ENCODE results near the gene FAM89A.
"Not testable (repeated sequence)": the region's sequence is repeated elsewhere in the genome, so short reads cannot be mapped to it uniquely, and the experiment has no call there.

FAM89A gene

DNA sequence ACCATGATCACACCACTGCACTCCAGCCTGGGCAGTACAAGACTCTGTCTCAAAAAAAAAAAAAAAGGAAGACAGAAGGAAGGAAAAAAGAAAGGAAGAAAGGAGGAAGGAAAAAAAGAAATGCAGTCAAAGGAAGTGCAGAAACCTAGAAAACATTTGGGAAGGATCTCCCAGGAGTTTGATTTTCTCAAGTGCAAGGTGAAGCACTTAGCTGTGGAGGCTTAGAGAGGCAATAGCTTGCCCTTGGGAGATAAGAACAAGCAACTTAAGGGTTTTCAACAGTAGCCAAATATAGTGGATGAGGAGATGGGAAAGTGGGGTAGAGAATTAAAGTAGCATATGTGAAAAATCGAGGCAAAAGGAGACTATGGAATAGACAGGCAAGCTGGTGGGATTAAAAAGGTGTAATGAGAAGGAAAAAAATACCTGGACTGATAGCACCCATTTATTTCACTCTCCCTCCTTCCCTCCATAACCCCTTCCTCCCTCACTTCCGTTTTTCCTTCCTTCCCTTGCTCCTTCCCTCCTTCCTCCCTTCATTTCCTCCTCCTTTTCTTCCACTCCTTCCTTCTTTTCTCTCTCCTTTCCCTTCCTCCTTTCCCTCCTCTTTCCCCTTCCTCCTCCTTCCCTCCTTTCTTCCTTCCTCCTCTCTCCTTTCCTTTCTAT is 6.8 kb upstream of the FAM89A start:
- no peak overlapping the region for H3K4me3 Mint-ChIP-seq
- peaks cover 5% of the 10 kb centered on the region for H3K4me1 Mint-ChIP-seq (ENCODE audit: low read depth)
- no peak overlapping the region for H3K27ac Mint-ChIP-seq
- peaks cover 8% of the 10 kb centered on the region for H3K27me3 Mint-ChIP-seq
- H3K9me3 Mint-ChIP-seq (ENCODE audit: low read depth): peaks cover 3% of the 10 kb centered on the region
- no peaks in the 10 kb centered on the region for H3K36me3 Mint-ChIP-seq

DNA sequence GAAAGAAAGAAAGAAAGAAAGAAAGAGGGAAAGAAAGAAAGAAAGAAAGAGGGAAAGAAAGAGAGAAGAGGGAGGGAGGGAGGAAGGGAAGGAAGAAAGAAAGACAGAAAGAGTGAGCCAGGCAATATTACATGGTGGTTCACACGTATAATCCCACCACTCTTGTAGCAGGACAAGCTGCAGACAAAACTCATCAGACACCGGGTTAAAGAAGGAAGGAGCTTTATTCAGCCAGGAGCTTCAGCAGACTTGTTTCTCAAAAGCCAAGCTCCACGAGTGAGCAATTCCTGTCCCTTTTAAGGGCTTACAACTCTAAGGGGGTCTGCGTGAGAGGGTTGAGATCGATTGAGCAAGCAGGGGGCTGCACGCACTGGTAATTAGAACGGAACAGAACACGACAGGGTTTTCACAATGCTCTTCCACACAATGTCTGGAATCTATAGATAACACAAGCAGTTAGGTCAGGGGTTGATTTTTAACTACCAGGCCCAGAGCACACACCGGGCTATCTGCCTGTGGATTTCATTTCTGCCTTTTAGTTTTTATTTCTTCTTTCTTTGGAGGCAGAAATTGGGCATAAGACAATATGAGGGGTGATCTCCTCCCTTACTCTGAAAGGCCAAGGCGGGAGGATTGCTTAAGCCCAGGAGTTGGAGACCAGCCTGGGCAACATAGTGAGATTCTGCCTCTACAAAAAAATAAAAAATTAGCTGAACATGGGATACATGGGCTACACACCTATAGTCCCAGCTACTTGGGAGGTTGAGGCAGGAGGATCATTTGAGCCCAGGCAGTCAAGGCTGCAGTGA is 6.1 kb upstream of the FAM89A start:
- not testable (repeated sequence) for H3K9me3 Mint-ChIP-seq (ENCODE audit: low read depth); H3K27ac Mint-ChIP-seq; H3K4me3 Mint-ChIP-seq; H3K4me1 Mint-ChIP-seq (ENCODE audit: low read depth); H3K27me3 Mint-ChIP-seq; H3K36me3 Mint-ChIP-seq

DNA sequence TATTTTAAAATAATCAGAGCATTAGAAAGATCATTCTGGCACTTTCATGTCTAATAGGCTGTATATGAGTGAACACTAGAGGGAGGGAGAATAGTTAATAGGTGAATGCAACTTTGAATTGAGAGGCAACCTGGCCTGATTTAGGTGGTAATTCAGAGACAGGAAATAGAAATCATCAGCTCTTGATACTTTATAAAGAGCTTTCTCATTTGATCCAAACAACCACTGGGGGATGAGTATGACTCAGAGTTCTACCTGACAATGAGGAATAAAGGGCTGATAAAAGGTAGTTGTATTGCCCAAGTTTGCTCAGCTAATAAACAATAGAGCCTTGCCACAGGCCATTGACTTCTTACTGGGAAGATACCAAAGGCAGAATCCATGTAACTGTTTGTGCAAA is 5.2 kb upstream of the FAM89A start:
- H3K4me1 Mint-ChIP-seq (ENCODE audit: low read depth): peaks cover 10% of the 10 kb centered on the region
- H3K27me3 Mint-ChIP-seq: peaks cover 8% of the 10 kb centered on the region
- no peaks in the 10 kb centered on the region for H3K36me3 Mint-ChIP-seq
- H3K4me3 Mint-ChIP-seq: no peak overlapping the region
- H3K27ac Mint-ChIP-seq: no peak overlapping the region
- H3K9me3 Mint-ChIP-seq (ENCODE audit: low read depth): peaks cover 3% of the 10 kb centered on the region

DNA sequence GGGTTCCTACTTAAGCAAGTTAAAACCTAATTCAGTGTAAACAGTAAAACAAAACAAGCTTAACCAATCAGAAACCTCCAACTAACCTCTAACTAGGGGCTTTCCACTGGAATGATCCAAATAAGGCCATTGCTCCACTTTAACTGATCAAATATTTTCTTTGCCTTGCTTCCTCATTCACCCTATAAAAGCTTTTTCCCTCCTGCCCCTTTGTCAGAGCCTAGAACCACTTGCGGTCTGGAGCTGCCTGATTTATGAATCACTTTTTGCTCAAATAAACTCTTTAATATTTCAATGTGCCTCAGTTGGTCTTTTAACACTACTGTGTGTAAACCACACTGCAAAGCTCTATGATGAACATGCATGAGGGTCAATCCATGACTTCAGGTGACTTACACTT is 4.5 kb upstream of the FAM89A start:
- no peaks in the 10 kb centered on the region for H3K36me3 Mint-ChIP-seq
- H3K4me1 Mint-ChIP-seq (ENCODE audit: low read depth): peaks cover 10% of the 10 kb centered on the region
- no peak overlapping the region for H3K27ac Mint-ChIP-seq
- H3K4me3 Mint-ChIP-seq: no peak overlapping the region
- peaks cover 3% of the 10 kb centered on the region for H3K9me3 Mint-ChIP-seq (ENCODE audit: low read depth)
- H3K27me3 Mint-ChIP-seq: peaks cover 8% of the 10 kb centered on the region

GRCh38 chr1:231041719-231042261 is 1.7 kb upstream of the FAM89A start:
- H3K4me3 Mint-ChIP-seq: peak overlapping the region; percentile 83
- H3K36me3 Mint-ChIP-seq: no peaks in the 10 kb centered on the region
- H3K9me3 Mint-ChIP-seq (ENCODE audit: low read depth): peaks cover 3% of the 10 kb centered on the region
- peaks cover 25% of the 10 kb centered on the region for H3K4me1 Mint-ChIP-seq (ENCODE audit: low read depth)
- H3K27me3 Mint-ChIP-seq: no peaks in the 10 kb centered on the region
- no peak overlapping the region for H3K27ac Mint-ChIP-seq

- peaks cover 32% of the 10 kb centered on the region for H3K4me1 Mint-ChIP-seq (ENCODE audit: low read depth)
- peak overlapping the region; percentile 83 for H3K4me3 Mint-ChIP-seq
- peak overlapping the region; percentile 75 for H3K27ac Mint-ChIP-seq
- H3K36me3 Mint-ChIP-seq: peaks cover 2% of the 10 kb centered on the region
- peaks cover 3% of the 10 kb centered on the region for H3K9me3 Mint-ChIP-seq (ENCODE audit: low read depth)
- H3K27me3 Mint-ChIP-seq: no peaks in the 10 kb centered on the region
These were observed 1.0 kb upstream of the FAM89A start for GRCh38 chr1:231040800-231041718.

- H3K27ac Mint-ChIP-seq: no peak overlapping the region
- H3K27me3 Mint-ChIP-seq: no peaks in the 10 kb centered on the region
- no peaks in the 10 kb centered on the region for H3K9me3 Mint-ChIP-seq (ENCODE audit: low read depth)
- H3K36me3 Mint-ChIP-seq: peaks cover 2% of the 10 kb centered on the region
- H3K4me3 Mint-ChIP-seq: peak overlapping the region; percentile 87
- H3K4me1 Mint-ChIP-seq (ENCODE audit: low read depth): peaks cover 33% of the 10 kb centered on the region
These were observed 664 bp downstream of the FAM89A start for GRCh38 chr1:231039161-231040018.

DNA sequence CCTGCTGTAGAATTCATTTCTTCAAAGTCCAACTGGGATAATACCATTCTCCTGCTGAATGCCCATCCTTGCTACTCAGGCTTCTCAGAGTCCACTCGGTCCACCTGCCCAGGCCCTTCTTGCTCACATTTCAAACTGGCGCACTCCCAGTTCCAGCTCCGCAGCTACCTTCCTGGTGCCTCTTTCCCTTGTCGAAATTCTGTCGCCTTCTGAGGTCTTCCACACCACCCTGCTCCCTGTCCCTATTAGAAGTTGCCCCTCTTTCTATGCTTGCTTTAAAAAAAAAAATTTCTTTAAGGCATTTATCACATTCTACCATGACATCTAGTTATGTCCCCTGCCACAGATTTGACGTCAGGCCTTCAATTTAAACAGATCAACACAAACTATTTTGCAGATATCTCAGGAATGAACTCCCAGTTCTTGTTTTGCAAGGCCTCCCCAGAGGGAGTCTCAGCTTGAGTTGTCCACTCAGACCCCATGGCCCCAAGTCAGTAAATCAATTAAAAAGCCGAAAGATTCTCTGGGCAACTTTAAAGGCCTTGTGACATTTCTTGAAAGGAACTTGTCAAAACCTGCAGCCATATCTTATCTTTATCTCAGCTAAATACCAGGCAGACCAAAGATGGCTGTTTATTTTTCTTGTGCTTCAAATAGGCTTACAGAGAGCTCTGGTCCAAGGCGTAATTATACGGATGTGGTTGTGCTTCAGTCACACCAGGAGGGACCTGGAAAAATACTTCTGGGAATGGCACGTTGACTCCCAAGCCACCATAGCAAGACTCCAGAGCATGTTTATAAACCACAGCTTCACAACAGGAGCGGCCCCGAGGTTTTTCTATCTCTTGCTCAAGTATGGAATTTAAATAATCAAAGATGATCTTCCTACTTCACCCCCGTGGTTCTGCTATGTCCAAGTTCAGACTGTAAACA is 2.2 kb downstream of the FAM89A start:
- Mint-ChIP-seq H3K4me1 (ENCODE audit: low read depth) (peaks cover 35% of the 10 kb centered on the region), H3K27ac (no peak overlapping the region), H3K9me3 (ENCODE audit: low read depth) (no peaks in the 10 kb centered on the region), H3K27me3 (no peaks in the 10 kb centered on the region), H3K36me3 (peaks cover 4% of the 10 kb centered on the region), H3K4me3 (peak overlapping the region; percentile 40)

- H3K4me3 Mint-ChIP-seq: peak overlapping the region; percentile 15
- peaks cover 4% of the 10 kb centered on the region for H3K36me3 Mint-ChIP-seq
- no peaks in the 10 kb centered on the region for H3K9me3 Mint-ChIP-seq (ENCODE audit: low read depth)
- no peak overlapping the region for H3K27ac Mint-ChIP-seq
- H3K4me1 Mint-ChIP-seq (ENCODE audit: low read depth): peaks cover 34% of the 10 kb centered on the region
- no peaks in the 10 kb centered on the region for H3K27me3 Mint-ChIP-seq
These were observed 3.6 kb downstream of the FAM89A start for GRCh38 chr1:231036416-231036815.

DNA sequence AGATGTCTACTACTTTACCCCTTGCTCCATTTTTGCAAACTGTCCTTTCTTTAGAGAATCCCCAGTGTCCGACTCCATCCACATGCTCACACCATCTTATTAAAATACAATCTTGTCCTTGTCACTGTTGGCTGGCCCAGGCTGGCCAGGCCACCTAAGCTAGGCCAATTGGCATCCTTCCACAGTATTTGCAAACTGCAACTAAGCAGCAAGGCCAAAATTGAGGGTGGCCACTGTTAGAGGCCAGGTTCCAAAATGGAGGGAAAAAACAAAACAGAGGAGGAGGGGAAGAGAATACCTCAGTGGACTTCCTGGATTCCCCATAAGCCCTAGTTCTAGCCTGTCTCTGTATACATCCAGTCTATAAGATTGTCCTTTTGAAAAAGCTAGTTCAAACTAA is 4.3 kb downstream of the FAM89A start:
- H3K4me1 Mint-ChIP-seq (ENCODE audit: low read depth): peaks cover 30% of the 10 kb centered on the region
- H3K4me3 Mint-ChIP-seq: no peak overlapping the region
- H3K27me3 Mint-ChIP-seq: no peaks in the 10 kb centered on the region
- no peak overlapping the region for H3K27ac Mint-ChIP-seq
- peaks cover 4% of the 10 kb centered on the region for H3K36me3 Mint-ChIP-seq
- no peaks in the 10 kb centered on the region for H3K9me3 Mint-ChIP-seq (ENCODE audit: low read depth)

GRCh38 chr1:231032963-231033362 is 7.1 kb downstream of the FAM89A start:
- peaks cover 31% of the 10 kb centered on the region for H3K4me1 Mint-ChIP-seq (ENCODE audit: low read depth)
- no peak overlapping the region for H3K4me3 Mint-ChIP-seq
- no peaks in the 10 kb centered on the region for H3K27me3 Mint-ChIP-seq
- H3K9me3 Mint-ChIP-seq (ENCODE audit: low read depth): no peaks in the 10 kb centered on the region
- H3K36me3 Mint-ChIP-seq: peaks cover 4% of the 10 kb centered on the region
- H3K27ac Mint-ChIP-seq: peak overlapping the region; percentile 22

DNA sequence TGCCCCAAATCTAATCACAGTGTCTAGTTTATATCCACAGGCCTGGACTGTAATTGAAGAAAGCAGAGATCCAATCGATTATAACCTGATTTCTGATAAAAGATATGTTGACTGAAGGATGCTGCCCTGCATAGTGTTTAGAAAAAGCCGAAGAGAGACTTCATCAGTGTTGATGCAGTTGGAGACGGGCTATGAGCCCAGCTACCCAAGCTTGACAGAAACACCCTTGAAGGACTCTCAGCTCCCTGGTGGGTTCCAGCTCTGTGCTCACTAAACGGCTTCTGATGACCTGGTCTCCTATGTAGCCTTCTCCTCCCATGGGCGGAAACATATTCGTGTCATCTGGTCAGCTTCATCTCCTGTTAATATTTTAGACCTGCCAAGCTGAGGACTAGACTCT is 10.2 kb downstream of the FAM89A start:
- Mint-ChIP-seq H3K27ac (no peak overlapping the region), H3K4me1 (ENCODE audit: low read depth) (peaks cover 8% of the 10 kb centered on the region), H3K9me3 (ENCODE audit: low read depth) (no peaks in the 10 kb centered on the region), H3K27me3 (no peaks in the 10 kb centered on the region), H3K36me3 (peaks cover 2% of the 10 kb centered on the region), H3K4me3 (no peak overlapping the region)

- H3K4me1 Mint-ChIP-seq (ENCODE audit: low read depth); H3K27ac Mint-ChIP-seq; H3K36me3 Mint-ChIP-seq; H3K9me3 Mint-ChIP-seq (ENCODE audit: low read depth); H3K27me3 Mint-ChIP-seq; H3K4me3 Mint-ChIP-seq: not testable (repeated sequence)
These were observed 10.8 kb downstream of the FAM89A start for GRCh38 chr1:231029247-231029646.

All from activated naive CD8-positive, alpha-beta T cell (primary cell).